K562 (cell line): ENCODE data around the gene KCTD15. TPM values are rescaled to one million over a fixed set of nuclear protein-coding genes. Genes with fewer than 3 reads are reported as not detected.

Source experiments
- ATAC-seq: fragments of 200-7000 bp; cut with Tn5 transposase; 3 replicates; pipeline ENCODE4 v1.9.1; 2020; ENCODE audit warnings: moderate library complexity
- BruUV-seq: library from RNA; stranded (reverse); fragments of 400-500 nt; replicated peaks from 2 replicates; lab custom pipeline; 2021; lab: Mats Ljungman, UMichigan
- CTCF ChIA-PET: fragments of 300-600 bp; formaldehyde crosslinking; extraction: SDS; loops from one replicate; lab custom pipeline; 2021; ENCODE audit warnings: low intra/inter-chr PET ratio; lab: Yijun Ruan, JAX
- POLR2A ChIA-PET: fragments of 300-600, 350-650 bp; sonication (Branson Sonifier 250); formaldehyde crosslinking; extraction: SDS; loops from one replicate; lab custom pipeline; 2021; ENCODE audit warnings: antibody characterized with exemption, inconsistent platforms; lab: Yijun Ruan, JAX
- DNase-seq, 4 experiments: peaks; one replicate each; pipeline versions ENCODE4 v3.0.0 to v3.0.0-alpha.2; 2011 to 2018; ENCODE audit warnings: low spot score in 3 of 4, mixed read lengths in 3 of 4; ENCODE audit errors: extremely low read depth in 1 of 4
- FAIRE-seq: peaks from 2 replicates; lab custom pipeline; 2011; peaks lifted over from hg19 to GRCh38; lab: Jason Lieb, UNC
- H2AFZ ChIP-seq: 2 replicates; pipeline ENCODE4 v1.6.0; 2011; ENCODE audit warnings: low read depth, low read length, control low read depth, inconsistent platforms
- H3K27ac ChIP-seq: fragments of 200-600 bp; 3 replicates; pipeline ENCODE4 v1.8.0; 2011; ENCODE audit warnings: low read depth, mild to moderate bottlenecking, control low read depth, inconsistent platforms, low read length, moderate library complexity, mixed read lengths; ENCODE audit errors: extremely low read depth
- H3K27me3 ChIP-seq, 2 experiments: fragments of 300-600 bp in 1 of 2; 2 replicates in 1 of 2; 3 replicates in 1 of 2; pipeline versions ENCODE4 v1.6.0 to v1.8.0; 2011; ENCODE audit warnings: inconsistent platforms in 2 of 2, low read length in 2 of 2, mild to moderate bottlenecking in 1 of 2, mixed read lengths in 1 of 2, moderate library complexity in 1 of 2; ENCODE audit not compliant: control insufficient read depth in 2 of 2, insufficient read depth in 2 of 2
- H3K36me3 ChIP-seq: fragments of 300-600 bp; 3 replicates; pipeline ENCODE4 v1.8.0; 2011; ENCODE audit warnings: mild to moderate bottlenecking, low read length, inconsistent platforms; ENCODE audit not compliant: control insufficient read depth, insufficient read depth
- H3K4me1 ChIP-seq, 2 experiments: fragments of 200-600 bp in 1 of 2; replicated peaks in 1 of 2; 2 replicates in 1 of 2; 3 replicates in 1 of 2; pipeline versions ENCODE4 v1.5.1 to v1.8.0; 2011; ENCODE audit warnings: inconsistent platforms in 2 of 2, low read length in 2 of 2, mild to moderate bottlenecking in 1 of 2, mixed read lengths in 1 of 2, moderate library complexity in 1 of 2; ENCODE audit not compliant: control insufficient read depth in 2 of 2, insufficient read depth in 2 of 2
- H3K4me2 ChIP-seq: 2 replicates; pipeline ENCODE4 v1.6.1; 2011; ENCODE audit warnings: low read length, control low read depth, inconsistent platforms, mixed read lengths; ENCODE audit not compliant: insufficient read depth
- H3K4me3 ChIP-seq: fragments of 200-600 bp; sonication (generic), shearing (Covaris generic); 2 replicates; pipeline ENCODE4 v1.5.1; 2016; ENCODE audit warnings: control low read depth, inconsistent platforms
- H3K79me2 ChIP-seq: fragments of 200-600 bp; 3 replicates; pipeline ENCODE4 v1.8.0; 2011; ENCODE audit warnings: low read length, inconsistent platforms; ENCODE audit not compliant: control insufficient read depth, insufficient read depth
- H3K9ac ChIP-seq, 2 experiments: 2 replicates each; pipeline versions ENCODE4 v1.6.0 to v1.6.1; 2011; ENCODE audit warnings: low read depth in 2 of 2, low read length in 2 of 2, control low read depth in 1 of 2, inconsistent platforms in 1 of 2, mild to moderate bottlenecking in 1 of 2, mixed read lengths in 1 of 2; ENCODE audit not compliant: insufficient read depth in 1 of 2
- H3K9me1 ChIP-seq: one replicate; pipeline ENCODE4 v1.6.0; 2011; ENCODE audit warnings: inconsistent platforms, mild to moderate bottlenecking, low read length, moderate library complexity; ENCODE audit not compliant: control insufficient read depth, insufficient read depth
- H3K9me3 ChIP-seq: replicated peaks from 2 replicates; pipeline ENCODE4 v1.5.1; 2011; ENCODE audit warnings: low read depth, low read length, inconsistent platforms; ENCODE audit not compliant: control insufficient read depth, insufficient read depth
- H4K20me1 ChIP-seq: replicated peaks from 2 replicates; pipeline ENCODE4 v1.6.1; 2011; ENCODE audit warnings: low read length, inconsistent platforms, mixed read lengths; ENCODE audit not compliant: control insufficient read depth, insufficient read depth
- BHLHE40 ChIP-seq: IDR thresholded peaks from 2 replicates; pipeline ENCODE4 v1.6.1; 2011; ENCODE audit warnings: low read length, improper control_type of control experiment
- MGA ChIP-seq: fragments of 450-650 bp; IDR thresholded peaks from 2 replicates; pipeline ENCODE4 v1.6.1; 2016; ENCODE audit warnings: mild to moderate bottlenecking, moderate library complexity
- NFIC ChIP-seq: fragments of 450-650 bp; IDR thresholded peaks from 2 replicates; pipeline ENCODE4 v1.6.1; 2017; ENCODE audit warnings: mild to moderate bottlenecking, inconsistent platforms
- PRMT5 ChIP-seq: sonication (generic); formaldehyde crosslinking; IDR thresholded peaks from 2 replicates; pipeline ENCODE4 v1.5.0; 2020; ENCODE audit warnings: missing genetic modification reagents
- SOX6 ChIP-seq: fragments of 450-650 bp; IDR thresholded peaks from 2 replicates; pipeline ENCODE4 v1.6.1; 2014; ENCODE audit warnings: mild to moderate bottlenecking
- WGBS: fragments of 100-300 bp; shearing (Covaris generic); methylation state at CpG from one replicate; pipeline ENCODE4 v1.1.6; 2016; ENCODE audit warnings: low coverage, mixed read lengths; ENCODE audit not compliant: insufficient coverage; ENCODE audit errors: missing lambda C conversion rate; 5-methylcytosine and 5-hydroxymethylcytosine counted together
- in situ Hi-C: fragments of 300-500 bp; cut with MboI; formaldehyde crosslinking; loops from 4 replicates; pipeline ENCODE4 v1.15.0; 2018; ENCODE audit warnings: inconsistent platforms, mixed read lengths
- intact Hi-C: fragments of 100-400 bp; cut with micrococcal nuclease; formaldehyde crosslinking; loops from 2 replicates; pipeline ENCODE4 v1.14.2; 2022
- polyA plus RNA-seq, 8 experiments: library from polyadenylated mRNA; depleted of rRNA in 4 of 8; stranded (reverse) in 5 of 8; unstranded in 3 of 8; fragments of >200 nt; fragmentation: Nextera tagmentation in 2 of 8; fragmentation: Illumina TruSeq in 1 of 8; extraction: Ambion mirVana in 2 of 8; extraction: Trizol in 1 of 8; gene quantifications; 2 replicates each; pipeline versions ENCODE4 v1.2.1 to v1.2.3, GENCODE V29; 2011 to 2014; ENCODE audit warnings: inconsistent platforms in 1 of 8, missing spikeins in 1 of 8
- total RNA-seq, 7 experiments: library from RNA; depleted of rRNA in 6 of 7; stranded (reverse); fragments of >200 nt in 6 of 7; fragmentation: Illumina TruSeq in 2 of 7; extraction: Trizol in 2 of 7; gene quantifications; 2 replicates each; pipeline versions ENCODE4 v1.2.1 to v1.2.3, GENCODE V29; 2011 to 2021; ENCODE audit warnings: low replicate concordance in 1 of 7
- TF ChIP-seq, protein P1 (sequence below): fragments of 450-650 bp; conservative IDR thresholded peaks from 2 replicates; pipeline ENCODE4 v1.6.1; 2016; ENCODE audit warnings: missing genetic modification characterization, low read depth, mild to moderate bottlenecking, control low read depth, missing compliant biosample characterization

The KCTD15 gene
- total and polyA plus RNA-seq, 9 of the 15 experiments (the other 6 are each of a cell fraction or from before 2014, with no cell fraction given), result 1.7 to 49.0 (median 11.8) TPM

GRCh38 chr19:33763633-33764371 is 32.9 kb upstream of the KCTD15 start:
- no peaks in the 10 kb centered on the region for H3K4me1 ChIP-seq
- FAIRE-seq, result no peak
- no peak for ATAC-seq
- ChIA-PET CTCF (interaction anchor here (0.8 kb wide), 1 partner anchor 333 kb away, joined by 4 read pairs; no protein-coding TSS in a partner anchor), POLR2A (no interaction called here)
- H4K20me1 ChIP-seq, result peaks cover 14% of the 10 kb centered on the region
- no peak overlapping the region for H3K4me3 ChIP-seq
- TF ChIP-seq BHLHE40 (no peak), PRMT5 (CRISPR knock-in tag) (no peak), NFIC (peak; percentile 17; the same call in 1 of the 2 replicates), SOX6 (no peak), MGA (no peak)
- TF ChIP-seq, protein P1, sequence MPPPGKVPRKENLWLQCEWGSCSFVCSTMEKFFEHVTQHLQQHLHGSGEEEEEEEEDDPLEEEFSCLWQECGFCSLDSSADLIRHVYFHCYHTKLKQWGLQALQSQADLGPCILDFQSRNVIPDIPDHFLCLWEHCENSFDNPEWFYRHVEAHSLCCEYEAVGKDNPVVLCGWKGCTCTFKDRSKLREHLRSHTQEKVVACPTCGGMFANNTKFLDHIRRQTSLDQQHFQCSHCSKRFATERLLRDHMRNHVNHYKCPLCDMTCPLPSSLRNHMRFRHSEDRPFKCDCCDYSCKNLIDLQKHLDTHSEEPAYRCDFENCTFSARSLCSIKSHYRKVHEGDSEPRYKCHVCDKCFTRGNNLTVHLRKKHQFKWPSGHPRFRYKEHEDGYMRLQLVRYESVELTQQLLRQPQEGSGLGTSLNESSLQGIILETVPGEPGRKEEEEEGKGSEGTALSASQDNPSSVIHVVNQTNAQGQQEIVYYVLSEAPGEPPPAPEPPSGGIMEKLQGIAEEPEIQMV, result no peak
- in situ Hi-C loops (no loop called here), intact Hi-C loops (no loop called here)
- BruUV-seq, result no TSS peak
- H3K9me1 ChIP-seq, result no peaks in the 10 kb centered on the region
- no peak overlapping the region for H3K27ac ChIP-seq
- H2AFZ ChIP-seq, result no peak overlapping the region
- 0% methylated on average over 11 of the region's 11 CpGs for WGBS
- H3K27me3 ChIP-seq, result peaks cover 0 to 48% of the 10 kb centered on the region in 2 experiments; a peak in 4 of 5 replicates
- H3K79me2 ChIP-seq, result no peaks in the 10 kb centered on the region
- H3K9ac ChIP-seq, result no peak overlapping the region
- DNase-seq, result no peak
- H3K36me3 ChIP-seq, result no peaks in the 10 kb centered on the region
- H3K4me2 ChIP-seq, result no peak overlapping the region
- no peaks in the 10 kb centered on the region for H3K9me3 ChIP-seq
